ENCODE measurements around the gene RNASE12.
"Not testable (repeated sequence)": the region's sequence is repeated elsewhere in the genome, so short reads cannot be mapped to it uniquely, and the experiment has no call there.

Gene RNASE12

GRCh38 chr14:20591235-20591634, at the start of gene RNASE12:
RNASE12 (minus strand) TSS chr14:20591376; CDS start chr14:20590723, 653 bp downstream.
- FAIRE-seq, result no peak

GRCh38 chr14:20632831-20633691, 41.9 kb upstream of the RNASE12 start:
- no peak for FAIRE-seq

- no peak for FAIRE-seq
Observed at GRCh38 chr14:20632448-20632830, 41.3 kb upstream of the RNASE12 start.

- no peak for FAIRE-seq
Observed at GRCh38 chr14:20631880-20632389, 40.8 kb upstream of the RNASE12 start.

- FAIRE-seq, result peak; percentile 79
Observed at GRCh38 chr14:20631023-20631879, 40.1 kb upstream of the RNASE12 start.

- FAIRE-seq, result no peak
Observed at GRCh38 chr14:20630340-20631022, 39.3 kb upstream of the RNASE12 start.

- FAIRE-seq, result no peak
Observed at GRCh38 chr14:20628063-20628854, 37.1 kb upstream of the RNASE12 start.

- no peak for FAIRE-seq
Observed at GRCh38 chr14:20627346-20628027, 36.3 kb upstream of the RNASE12 start.

- FAIRE-seq, result no peak
Observed at GRCh38 chr14:20626274-20626673, 35.1 kb upstream of the RNASE12 start.

GRCh38 chr14:20624495-20625070, 33.4 kb upstream of the RNASE12 start:
- FAIRE-seq, result no peak

- no peak for FAIRE-seq
Observed at GRCh38 chr14:20623798-20624197, 32.6 kb upstream of the RNASE12 start.

- FAIRE-seq, result no peak
Observed at GRCh38 chr14:20622816-20623291, 31.7 kb upstream of the RNASE12 start.

- no peak for FAIRE-seq
Observed at GRCh38 chr14:20620798-20621478, 29.8 kb upstream of the RNASE12 start.

- FAIRE-seq, result not testable (repeated sequence)
Observed at GRCh38 chr14:20619688-20620087, 28.5 kb upstream of the RNASE12 start.

GRCh38 chr14:20618271-20618749, 27.1 kb upstream of the RNASE12 start:
- no peak for FAIRE-seq

- FAIRE-seq, result no peak
Observed at GRCh38 chr14:20617138-20618003, 26.2 kb upstream of the RNASE12 start.

- no peak for FAIRE-seq
Observed at GRCh38 chr14:20615996-20616395, 24.8 kb upstream of the RNASE12 start.

GRCh38 chr14:20614038-20614840, 23.1 kb upstream of the RNASE12 start:
- no peak for FAIRE-seq
